DMS114 treated with DMSO at 0.1 percent for 48 hours (cell line): ENCODE data around the gene NDUFV1.
"Not testable (repeated sequence)": the region's sequence is repeated elsewhere in the genome, so short reads cannot be mapped to it uniquely, and the experiment has no call there.

Experiments used
- DNase-seq: peaks from one replicate; lab custom pipeline; 2025; ENCODE audit not compliant: unreplicated experiment; lab: John Stamatoyannopoulos, UW

Gene NDUFV1

DNA sequence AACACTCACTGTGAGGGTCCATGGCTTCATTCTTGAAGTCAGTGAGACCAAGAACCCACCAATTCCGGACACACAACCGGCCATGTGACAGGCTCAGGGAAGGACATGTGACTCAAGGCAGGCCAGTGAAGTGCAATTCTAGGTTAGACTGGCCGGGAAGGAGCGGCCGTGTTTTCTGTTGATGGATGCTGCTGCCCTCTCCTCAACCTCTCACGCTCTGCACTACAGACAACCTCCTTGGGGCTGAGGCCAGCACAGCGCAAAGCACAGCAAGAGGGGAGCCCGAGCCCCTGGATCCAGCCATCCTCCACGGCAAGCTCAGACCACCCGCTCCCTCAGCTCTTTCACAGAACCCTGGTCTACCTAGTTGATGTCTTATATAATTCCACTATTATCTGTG, 20.2 kb downstream of the NDUFV1 start:
- DNase-seq, result no peak

DNA sequence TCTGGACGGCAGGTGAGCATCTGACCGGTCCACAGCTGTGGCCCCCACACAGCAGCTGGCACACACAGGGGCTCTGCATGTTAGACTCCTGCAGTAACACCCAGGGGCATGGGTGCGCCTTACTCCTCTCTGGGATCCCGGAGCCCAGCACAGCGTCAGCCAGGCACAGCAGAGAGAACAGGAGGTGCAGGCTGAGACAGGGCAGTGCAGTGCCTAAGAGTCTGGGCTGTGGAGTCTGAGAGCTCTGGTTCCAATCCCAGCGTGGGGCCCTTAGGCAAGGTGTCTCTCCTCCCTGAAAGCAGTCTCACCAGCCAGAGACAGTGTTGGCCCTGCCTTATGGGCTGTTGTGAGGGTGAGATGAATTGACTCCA, 20.7 kb downstream of the NDUFV1 start:
- DNase-seq, result no peak

DNA sequence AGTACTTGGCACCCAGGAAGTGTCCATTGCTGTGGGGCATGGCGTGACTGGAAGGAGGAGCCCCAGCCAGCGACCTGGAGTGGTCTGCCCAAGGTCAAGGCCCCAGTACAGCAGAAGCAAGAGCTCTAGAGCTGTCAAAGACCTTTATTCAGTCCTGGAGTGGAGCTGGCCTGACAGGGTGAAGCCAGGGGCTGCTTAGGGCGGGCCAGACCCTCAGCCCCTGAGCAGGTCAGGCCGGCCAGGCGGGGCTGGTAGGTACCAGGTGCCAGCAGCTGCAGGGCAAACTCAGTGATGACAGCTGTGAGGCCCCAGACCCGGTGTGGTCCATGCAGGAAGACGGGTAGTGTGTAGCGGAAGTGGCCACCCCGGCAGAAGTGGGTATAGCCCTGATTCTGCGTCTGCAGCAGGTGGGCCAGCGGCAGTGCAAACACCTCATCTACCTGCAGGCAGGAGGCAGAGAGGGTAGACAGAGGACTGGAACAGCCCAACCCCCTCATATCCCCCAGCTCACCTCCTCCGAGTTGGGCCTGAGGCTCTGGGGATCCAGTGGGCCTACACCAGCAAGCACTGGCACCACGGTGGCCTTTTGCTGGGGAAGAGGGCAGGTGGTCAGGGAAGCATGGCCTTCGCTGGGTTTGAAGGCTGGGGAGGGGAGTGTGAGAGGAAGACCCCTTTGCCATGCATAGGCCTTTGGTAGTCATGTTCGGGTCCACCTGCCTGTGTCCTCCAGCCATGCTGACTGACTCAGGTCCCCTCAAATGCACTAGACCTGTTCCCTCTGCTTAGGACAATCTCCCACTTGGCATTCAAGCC, 21.3 kb downstream of the NDUFV1 start:
- no peak for DNase-seq

DNA sequence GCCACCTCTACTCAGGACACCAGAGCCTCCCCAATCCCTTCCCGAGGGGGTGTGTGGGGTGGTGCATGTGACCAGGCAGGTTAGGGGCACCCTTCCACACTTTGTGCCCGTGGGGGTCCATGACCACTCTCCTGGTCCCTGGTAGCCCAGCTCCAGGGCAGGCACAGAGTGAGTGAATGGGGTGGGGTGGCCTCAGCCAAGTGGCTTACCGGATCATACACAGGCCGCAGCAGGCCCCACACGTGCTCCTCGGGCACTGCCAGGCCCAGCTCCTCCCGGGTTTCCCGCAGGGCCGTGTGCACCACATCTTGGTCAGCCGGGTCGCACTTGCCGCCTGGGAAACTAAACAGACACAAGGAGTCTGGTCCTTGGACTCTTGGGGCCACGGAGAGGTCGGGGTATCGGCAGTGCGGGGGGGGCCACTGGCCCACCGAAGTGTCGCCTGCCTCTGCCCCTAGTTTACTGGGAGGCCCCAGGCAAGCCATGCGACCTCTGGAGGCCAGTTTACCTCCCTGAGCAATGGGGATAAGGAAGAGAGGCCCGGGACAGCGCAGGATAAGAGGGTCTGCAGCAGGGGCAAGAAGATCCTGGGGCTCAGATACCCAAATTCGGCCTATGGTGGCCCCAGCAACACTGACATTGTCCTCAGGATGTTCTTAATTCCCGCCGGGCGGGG, 22.1 kb downstream of the NDUFV1 start:
- DNase-seq, result no peak

- peak; percentile 98 for DNase-seq
Observed at GRCh38 chr11:67629386-67630227, 22.9 kb downstream of the NDUFV1 start, which contains the start of gene NUDT8. Gene NUDT8 (minus strand): TSS chr11:67629937. CDS start chr11:67629911, 26 bp downstream.

GRCh38 chr11:67630228-67630942, 23.6 kb downstream of the NDUFV1 start:
- DNase-seq, result peak; percentile 100

DNA sequence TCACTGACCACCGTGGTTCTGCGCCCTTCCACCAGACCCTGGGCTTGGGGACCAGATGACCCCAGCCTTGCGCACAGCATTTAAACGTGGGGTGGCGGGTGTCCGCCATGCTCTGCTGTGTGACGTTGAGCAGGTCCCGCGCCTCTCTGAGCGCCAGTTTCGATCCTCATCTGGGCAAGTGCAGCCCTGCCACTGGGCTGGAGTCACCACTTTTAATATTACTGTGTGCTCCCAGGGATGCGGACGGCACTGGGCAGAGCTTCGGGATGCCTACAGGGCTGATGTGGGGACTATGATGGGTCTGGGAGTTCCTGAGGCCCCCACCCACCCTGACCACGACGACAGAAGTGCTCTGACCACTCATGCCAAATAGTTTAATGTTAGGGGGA, 24.2 kb downstream of the NDUFV1 start:
- DNase-seq, result no peak

GRCh38 chr11:67631411-67631810, 24.7 kb downstream of the NDUFV1 start:
- no peak for DNase-seq

- DNase-seq, result no peak
Observed at GRCh38 chr11:67631853-67632174, 25.1 kb downstream of the NDUFV1 start.

DNA sequence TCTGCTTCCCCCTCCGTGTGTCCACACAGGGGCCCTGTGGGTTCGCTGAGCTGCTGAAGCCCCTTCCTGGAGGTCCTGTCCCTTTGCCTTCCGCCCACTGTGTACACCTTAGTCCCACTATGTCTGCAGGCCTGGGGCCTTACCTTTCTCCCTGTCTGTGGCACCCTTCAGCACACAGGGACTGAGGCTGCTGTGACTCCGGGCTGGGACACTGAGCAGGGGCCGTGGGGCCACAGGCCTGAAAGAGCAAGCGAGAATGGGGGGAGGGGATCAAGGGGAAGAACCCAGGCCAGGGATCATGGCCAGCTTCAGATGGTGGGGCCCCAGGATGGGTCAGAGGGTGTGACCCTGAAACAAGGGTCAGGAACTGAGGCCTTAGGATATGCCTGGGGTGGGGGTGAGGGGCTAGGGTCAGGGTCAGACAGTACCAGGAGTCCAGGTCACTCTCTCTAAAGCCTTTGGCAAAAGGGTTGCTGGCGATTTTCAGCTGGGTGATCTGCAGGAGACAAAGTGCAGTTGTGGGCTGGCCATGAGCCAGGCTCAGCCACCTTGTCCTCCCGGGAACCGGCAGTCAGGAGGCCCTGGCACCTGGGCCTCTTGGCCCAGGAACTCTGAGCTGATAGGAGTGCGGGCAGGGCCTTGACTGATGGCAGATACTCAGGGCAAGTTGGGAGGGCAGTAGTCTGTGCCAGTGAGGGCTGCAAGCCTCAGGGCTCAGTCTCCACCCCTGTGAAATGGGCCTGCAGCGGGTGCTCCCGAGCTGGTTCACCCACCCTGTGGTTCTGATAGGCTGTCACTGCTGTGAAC, 25.6 kb downstream of the NDUFV1 start:
- DNase-seq, result no peak

DNA sequence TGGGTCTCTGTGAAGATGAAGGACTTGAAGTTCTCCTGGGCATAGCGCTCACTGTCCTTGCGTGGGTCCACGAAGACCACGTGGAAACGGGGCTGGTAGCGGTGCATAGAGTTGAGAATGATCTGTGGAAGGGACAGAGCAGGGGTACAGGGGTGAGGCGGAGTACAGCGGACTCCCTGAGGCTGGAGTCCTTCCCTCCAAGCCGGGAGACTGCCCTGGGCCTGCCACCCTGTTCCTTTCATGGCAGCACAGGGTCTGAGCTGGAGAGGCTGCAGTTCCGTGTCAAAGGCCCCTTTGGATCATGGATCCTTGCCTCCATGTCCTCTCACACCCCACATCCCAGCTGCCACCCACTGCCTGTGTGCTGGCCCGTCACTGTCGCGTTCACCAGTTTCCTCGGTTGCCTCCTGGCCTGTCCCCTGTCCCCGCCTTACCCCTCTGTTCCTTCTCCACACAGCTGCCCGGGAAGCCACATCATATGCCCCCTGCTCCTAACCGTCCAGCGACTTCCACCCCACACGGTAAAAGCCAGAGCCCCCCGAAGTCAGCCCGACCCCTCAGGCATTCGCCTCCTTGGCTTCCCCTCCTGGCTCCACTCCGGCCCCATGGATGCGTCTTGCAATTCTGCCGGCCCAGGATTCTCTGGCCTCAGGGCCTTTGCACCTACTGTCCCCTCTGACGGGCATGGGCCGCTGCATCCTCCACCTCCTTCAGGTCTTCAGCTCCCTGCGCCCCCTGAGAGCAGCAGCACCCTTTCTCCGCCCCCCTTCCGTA, 26.4 kb downstream of the NDUFV1 start:
- no peak for DNase-seq

GRCh38 chr11:67633758-67634365, 27.1 kb downstream of the NDUFV1 start:
- no peak for DNase-seq

- no peak for DNase-seq
Observed at GRCh38 chr11:67634366-67635230, 27.9 kb downstream of the NDUFV1 start.

DNA sequence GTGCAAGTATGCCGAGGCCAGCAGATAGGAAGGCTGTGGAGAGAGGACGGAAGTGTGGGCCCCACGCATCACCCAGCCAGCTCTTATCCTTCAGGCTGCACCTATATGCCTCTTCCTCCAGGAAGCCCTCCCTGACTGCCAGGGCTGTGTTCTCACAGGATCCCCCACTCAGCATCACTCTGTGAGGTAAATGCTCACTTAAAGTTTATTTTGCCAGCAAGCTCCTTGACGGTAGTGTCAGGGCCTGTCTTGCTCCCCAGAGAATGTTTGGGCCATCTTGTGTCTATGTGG, 28.4 kb downstream of the NDUFV1 start:
- no peak for DNase-seq

- no peak for DNase-seq
Observed at GRCh38 chr11:67636962-67637361, 30.2 kb downstream of the NDUFV1 start.

- DNase-seq, result not testable (repeated sequence)
Observed at GRCh38 chr11:67637441-67637840, 30.7 kb downstream of the NDUFV1 start.

DNA sequence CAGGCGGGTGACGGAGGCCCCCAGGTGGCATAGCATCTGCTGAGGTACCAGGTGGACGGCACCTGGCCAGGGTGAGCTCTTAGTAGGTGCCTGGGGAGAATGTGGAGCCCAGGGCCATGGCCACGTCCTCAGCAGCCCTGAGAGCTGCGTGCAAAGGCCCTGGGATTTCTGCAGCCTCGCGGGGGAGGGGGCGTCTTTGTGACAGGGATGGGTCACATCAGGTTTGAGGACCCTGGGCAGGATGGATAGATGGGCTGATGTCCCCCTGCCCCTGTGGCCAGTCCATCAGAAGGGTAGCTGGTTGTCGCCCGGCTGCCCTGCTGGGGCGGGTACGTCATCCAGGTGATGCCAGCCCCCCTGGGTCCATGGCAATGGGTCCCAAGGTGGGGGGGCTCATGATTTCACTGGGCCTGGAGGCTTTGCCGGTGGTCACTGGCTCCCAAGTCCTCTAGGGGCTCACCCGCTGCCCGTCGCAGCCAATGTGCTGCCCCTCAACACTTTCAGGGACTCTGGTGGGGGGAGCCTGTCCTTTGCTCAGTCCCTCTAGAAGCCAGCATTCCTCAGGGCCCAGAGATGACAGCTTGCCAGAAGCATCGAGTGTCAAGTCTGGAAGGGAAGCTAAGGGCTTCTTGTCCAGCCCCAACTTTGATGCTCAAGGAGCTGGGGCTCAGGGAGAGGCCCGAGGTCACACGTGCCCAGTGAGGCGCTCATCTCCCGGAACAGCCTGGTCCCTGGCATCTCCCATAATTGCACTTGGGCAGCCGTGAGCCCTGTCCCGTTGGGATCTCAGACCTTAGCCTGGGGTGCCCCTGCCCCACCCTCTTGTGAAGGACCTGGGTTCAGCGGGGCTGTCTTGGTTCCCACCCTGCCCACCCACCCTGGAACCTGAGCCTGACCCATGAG, 32.0 kb downstream of the NDUFV1 start:
- no peak for DNase-seq
